ENCODE data around the gene CRIP2.

- TF ChIP-seq REST (IDR thresholded peaks at IDR 0.05) (no peak), YY1 (IDR thresholded peaks at IDR 0.05) (no peak), CTCF (IDR thresholded peaks at IDR 0.05; ENCODE audit: low read depth, low read length, missing input control) (no peak), RXRA (IDR thresholded peaks at IDR 0.05) (no peak)
- TF ChIP-seq, protein P1, sequence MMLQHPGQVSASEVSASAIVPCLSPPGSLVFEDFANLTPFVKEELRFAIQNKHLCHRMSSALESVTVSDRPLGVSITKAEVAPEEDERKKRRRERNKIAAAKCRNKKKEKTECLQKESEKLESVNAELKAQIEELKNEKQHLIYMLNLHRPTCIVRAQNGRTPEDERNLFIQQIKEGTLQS (IDR thresholded peaks at IDR 0.05): no peak
Measured at GRCh38 chr14:105458571-105458970, 16.1 kb upstream of the CRIP2 start.

Measured in liver (tissue), 3 donors.